IPS-NIHi11 (cell line): ENCODE data around the gene PSMB3.
A peak's percentile ranks its signal among the peaks of the same experiment; 100 is the strongest.

Experiments used
- DNase-seq: peaks from one replicate; pipeline ENCODE4 v3.0.0; 2012; ENCODE audit warnings: mixed read lengths, low spot score

Gene PSMB3

GRCh38 chr17:38796451-38797157 lies 44.1 kb downstream of the PSMB3 start:
- no peak for DNase-seq

GRCh38 chr17:38797158-38797490 lies 44.6 kb downstream of the PSMB3 start:
- DNase-seq, result no peak

DNA sequence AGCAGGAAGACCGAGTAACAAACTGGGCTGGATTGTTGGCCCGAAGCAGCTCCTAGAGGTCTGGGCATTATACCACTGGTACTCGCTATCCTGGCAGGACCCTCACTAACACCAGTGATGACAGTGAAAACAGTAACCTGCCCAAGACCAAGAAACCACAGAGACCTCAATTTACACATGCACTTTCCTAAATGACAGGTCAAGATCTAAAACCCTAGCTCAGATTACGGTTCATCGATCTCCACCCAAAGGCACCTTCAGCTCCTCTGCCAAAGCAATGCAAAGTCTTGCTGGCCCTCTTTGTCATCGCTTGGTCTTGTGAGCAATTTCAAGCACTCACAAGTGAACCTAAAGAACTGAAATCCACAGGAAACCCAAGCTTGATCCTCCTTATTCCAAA lies 45.3 kb downstream of the PSMB3 start:
- DNase-seq, result no peak

- peak; percentile 73 for DNase-seq
Observed at GRCh38 chr17:38798614-38799500, 46.3 kb downstream of the PSMB3 start.

DNA sequence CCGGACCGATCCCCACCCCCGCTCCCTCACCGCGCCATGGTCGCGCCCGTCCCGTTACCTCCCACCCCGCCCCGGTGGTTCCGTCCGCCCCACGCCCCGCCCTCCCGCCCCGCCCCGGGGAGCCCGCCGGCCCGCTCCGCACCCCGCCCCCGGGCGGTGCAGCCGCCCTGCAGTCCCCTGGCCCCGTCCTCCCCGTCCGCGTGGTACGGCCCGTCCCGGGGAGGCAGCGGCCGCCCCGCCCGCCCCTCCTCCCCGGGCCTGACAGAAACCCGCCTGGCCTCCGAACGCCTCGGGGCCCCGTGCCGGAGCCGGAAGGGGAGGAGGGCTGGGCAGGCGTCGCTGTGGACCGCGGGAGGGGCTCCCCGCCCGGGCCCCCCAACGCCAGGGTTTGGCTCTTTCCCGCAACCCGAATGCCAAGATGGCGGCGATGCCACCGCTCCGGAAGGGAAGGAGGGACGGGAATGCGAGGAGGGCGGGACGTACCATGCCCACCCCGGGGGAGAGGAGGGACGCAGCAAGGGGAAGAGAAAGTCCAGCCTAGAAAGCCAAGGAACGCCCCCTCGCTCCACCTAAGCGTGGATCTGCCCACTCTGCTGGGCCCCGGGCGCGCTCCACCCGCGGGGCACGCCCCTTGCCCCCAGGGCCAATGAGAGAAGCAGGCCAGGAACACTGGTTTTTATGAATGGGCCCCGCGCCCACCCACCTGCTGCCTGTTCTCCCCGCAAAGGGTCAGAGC lies 47.1 kb downstream of the PSMB3 start, which contains the start of gene PIP4K2B:
Gene PIP4K2B, minus strand, starts transcription at position 56 of the 736 bp plus-strand sequence. CDS start 132 bp downstream, outside the sequence.
- DNase-seq, result peak; percentile 98

DNA sequence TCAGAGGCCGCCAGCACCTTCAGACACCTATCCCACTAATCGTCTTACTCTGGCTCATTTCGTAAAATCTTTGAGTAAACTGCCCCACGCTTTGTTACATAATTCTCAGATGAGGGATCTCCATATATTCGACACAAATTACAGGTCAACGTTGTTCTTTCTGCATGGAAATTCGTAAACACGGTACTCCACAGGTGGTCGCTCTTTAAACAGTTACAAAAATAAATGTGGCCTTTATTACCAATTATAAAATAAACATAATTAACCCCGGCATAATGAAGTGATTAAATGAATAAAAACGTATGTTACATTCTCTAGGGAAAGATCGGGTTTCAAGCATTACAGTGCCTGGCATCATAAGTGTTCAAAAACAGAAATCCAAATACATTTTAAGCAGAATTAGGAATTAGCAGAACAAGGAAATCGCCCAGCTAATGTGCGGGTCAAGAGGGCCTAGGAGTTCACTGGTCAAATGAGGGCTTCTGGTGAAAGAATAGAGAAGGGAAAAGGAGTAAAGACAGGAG lies 47.8 kb downstream of the PSMB3 start:
- no peak for DNase-seq

GRCh38 chr17:38809828-38810227 lies 57.3 kb downstream of the PSMB3 start:
- DNase-seq, result no peak
